ENCODE data around the gene NRN1L.

DNA sequence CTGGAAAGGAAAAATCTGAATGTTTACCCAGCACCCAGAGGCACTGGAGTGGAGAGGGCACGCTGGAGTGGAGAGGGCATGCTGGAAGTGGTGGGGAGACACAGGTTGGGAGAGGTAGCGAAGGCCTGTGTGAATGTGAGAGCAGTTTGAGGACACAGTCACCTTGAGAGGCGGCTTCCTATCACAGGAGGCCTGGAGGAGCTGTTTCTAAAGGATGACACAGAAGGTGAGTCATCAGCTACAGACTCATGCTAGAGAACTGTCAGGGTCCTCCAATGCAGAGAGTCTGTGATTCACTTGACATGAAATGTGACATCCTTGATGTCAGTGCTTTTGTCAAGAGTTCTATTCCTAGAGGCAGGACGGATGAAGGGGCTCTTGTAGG, 33.2 kb downstream of the NRN1L start:
- TF ChIP-seq, protein P1, sequence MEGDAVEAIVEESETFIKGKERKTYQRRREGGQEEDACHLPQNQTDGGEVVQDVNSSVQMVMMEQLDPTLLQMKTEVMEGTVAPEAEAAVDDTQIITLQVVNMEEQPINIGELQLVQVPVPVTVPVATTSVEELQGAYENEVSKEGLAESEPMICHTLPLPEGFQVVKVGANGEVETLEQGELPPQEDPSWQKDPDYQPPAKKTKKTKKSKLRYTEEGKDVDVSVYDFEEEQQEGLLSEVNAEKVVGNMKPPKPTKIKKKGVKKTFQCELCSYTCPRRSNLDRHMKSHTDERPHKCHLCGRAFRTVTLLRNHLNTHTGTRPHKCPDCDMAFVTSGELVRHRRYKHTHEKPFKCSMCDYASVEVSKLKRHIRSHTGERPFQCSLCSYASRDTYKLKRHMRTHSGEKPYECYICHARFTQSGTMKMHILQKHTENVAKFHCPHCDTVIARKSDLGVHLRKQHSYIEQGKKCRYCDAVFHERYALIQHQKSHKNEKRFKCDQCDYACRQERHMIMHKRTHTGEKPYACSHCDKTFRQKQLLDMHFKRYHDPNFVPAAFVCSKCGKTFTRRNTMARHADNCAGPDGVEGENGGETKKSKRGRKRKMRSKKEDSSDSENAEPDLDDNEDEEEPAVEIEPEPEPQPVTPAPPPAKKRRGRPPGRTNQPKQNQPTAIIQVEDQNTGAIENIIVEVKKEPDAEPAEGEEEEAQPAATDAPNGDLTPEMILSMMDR (IDR thresholded peaks at IDR 0.05), result no peak
- no peak for TF ChIP-seq POLR2AphosphoS5 (IDR thresholded peaks at IDR 0.05; ENCODE audit: insufficient read depth in 1 of 2, low read depth in 1 of 2)
